ENCODE data around the gene TMEM204.

GRCh38 chr16:1505912-1506311, 27.6 kb upstream of the TMEM204 start:
- TF ChIP-seq CTCF (conservative IDR thresholded peaks at IDR 0.05 in 1 of 2, IDR thresholded peaks at IDR 0.05 in 1 of 2; ENCODE audit: low read depth in 1 of 2, low read length in 2 of 2) (no peak), EZH2 (IDR thresholded peaks at IDR 0.05; ENCODE audit: low read length, missing control alignments) (no peak)

Measured in fibroblast of lung (primary cell).